A549 treated with dexamethasone at 1 μM for 4 hours (cell line): ENCODE data around the gene CD160. TPM values are rescaled to one million over a fixed set of nuclear protein-coding genes. Genes with fewer than 3 reads are reported as not detected.

Source experiments
- total RNA-seq: library from RNA; stranded (reverse); fragments of 200-300 nt; extraction: Qiagen RNA extraction; gene quantifications from 5 replicates; pipeline ENCODE4 v1.2.3, GENCODE V29; 2022

CD160 gene
- total RNA-seq = not detected in 5 replicates

GRCh38 chr1:145719230-145720079 lies at the start of gene CD160:
Gene CD160 (plus strand): TSS chr1:145719499. CDS start chr1:145728328, 8,829 bp downstream.

DNA sequence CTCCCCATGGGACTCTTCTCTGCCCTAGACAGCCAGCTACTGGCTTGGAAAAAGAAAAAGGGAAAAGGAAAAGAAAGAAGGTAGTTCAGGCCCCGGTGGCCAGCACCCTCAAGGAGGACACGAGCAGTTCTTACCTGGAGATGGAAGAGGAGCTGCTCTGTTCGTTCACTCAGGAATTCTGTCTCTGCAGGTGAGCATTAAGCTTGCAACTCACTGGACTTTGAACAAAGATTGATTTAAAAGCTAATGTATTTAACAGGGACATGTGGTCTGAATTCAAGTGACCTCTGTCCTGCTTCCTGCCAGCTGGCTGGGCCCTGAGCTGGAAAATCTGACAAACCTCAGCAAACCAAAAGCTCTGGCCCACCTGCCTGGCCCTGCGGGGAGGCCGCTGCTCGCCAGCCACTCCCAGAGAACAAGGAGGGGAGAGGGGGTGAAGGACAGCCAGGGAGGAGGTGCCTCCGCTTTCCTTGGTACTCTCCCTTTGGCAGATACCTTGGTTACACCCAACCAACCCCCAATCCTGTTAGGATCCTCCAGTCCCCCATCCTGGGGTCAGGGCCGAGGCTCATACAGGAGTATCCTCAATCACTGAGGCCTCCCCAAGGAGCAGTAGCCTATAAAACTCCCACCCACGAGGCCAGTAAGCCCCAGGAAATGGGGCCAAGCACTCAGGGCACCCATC lies 12.0 kb upstream of the CD160 start, which contains the start of gene PDZK1:
Gene PDZK1, minus strand, starts transcription at position 186 of the 685 bp plus-strand sequence. CDS start 19,347 bp downstream, outside the sequence.

Other genes starting within 250 kb of the CD160 start
- 16.0 to 18.3 TPM (median 16.5 TPM) in 5 replicates for gene GPR89A, start 111.5 kb upstream of the CD160 start, total RNA-seq
- gene PDZK1, start 12.1 kb upstream of the CD160 start, total RNA-seq = 0.80 to 1.5 TPM (median 1.1 TPM) in 5 replicates
- gene RNF115, start 104.6 kb downstream of the CD160 start, total RNA-seq = 12.1 to 15.0 TPM (median 13.8 TPM) in 5 replicates
- 37.6 to 45.8 TPM (median 38.9 TPM) in 5 replicates for gene POLR3C, start 104.7 kb downstream of the CD160 start, total RNA-seq
- 6.1 to 7.3 TPM (median 6.4 TPM) in 5 replicates for gene NUDT17, start 126.1 kb downstream of the CD160 start, total RNA-seq
- 34.3 to 47.3 TPM (median 43.5 TPM) in 5 replicates for gene PIAS3, start 139.6 kb downstream of the CD160 start, total RNA-seq
- 0.04 to 0.07 TPM (median 0.06 TPM) in 5 replicates for gene ANKRD35, start 166.4 kb downstream of the CD160 start, total RNA-seq
- gene ITGA10, start 190.6 kb downstream of the CD160 start, total RNA-seq = 1.2 to 2.3 TPM (median 1.4 TPM) in 5 replicates
- 31.5 to 39.8 TPM (median 37.6 TPM) in 5 replicates for gene PEX11B, start 199.2 kb downstream of the CD160 start, total RNA-seq
- 223 to 286 TPM (median 236 TPM) in 5 replicates for gene RBM8A, start 208.0 kb downstream of the CD160 start, total RNA-seq
- 12.5 to 16.7 TPM (median 14.4 TPM) in 5 replicates for gene LIX1L, start 238.5 kb downstream of the CD160 start, total RNA-seq
- gene ANKRD34A, start 245.1 kb downstream of the CD160 start, total RNA-seq = 0.24 to 0.47 TPM (median 0.35 TPM) in 5 replicates
- 10.1 to 12.9 TPM (median 12.5 TPM) in 5 replicates for gene POLR3GL, start 245.2 kb downstream of the CD160 start, total RNA-seq